Ishikawa (cell line): Measurements from ENCODE around the gene CAMTA1.

Experiments used
- CEBPB ChIP-seq: IDR thresholded peaks from 2 replicates; pipeline ENCODE4 v1.6.1; 2012
- CREB1 ChIP-seq: IDR thresholded peaks from 2 replicates; pipeline ENCODE4 v1.6.1; 2012; ENCODE audit warnings: low read depth
- EGR1 ChIP-seq: IDR thresholded peaks from 2 replicates; pipeline ENCODE4 v1.6.1; 2012
- EP300 ChIP-seq: IDR thresholded peaks from 2 replicates; pipeline ENCODE4 v1.6.1; 2012; ENCODE audit warnings: borderline replicate concordance
- RAD21 ChIP-seq: IDR thresholded peaks from 2 replicates; pipeline ENCODE4 v1.6.1; 2012; ENCODE audit warnings: low read depth
- TAF1 ChIP-seq: IDR thresholded peaks from 2 replicates; pipeline ENCODE4 v1.6.1; 2012; ENCODE audit warnings: low read depth, mild to moderate bottlenecking
- YY1 ChIP-seq: IDR thresholded peaks from 2 replicates; pipeline ENCODE4 v1.6.1; 2012; ENCODE audit warnings: low read depth
- TF ChIP-seq, protein P1 (sequence below): IDR thresholded peaks from 2 replicates; pipeline ENCODE4 v1.6.1; 2012; ENCODE audit warnings: low read depth, mild to moderate bottlenecking
- TF ChIP-seq, protein P2 (sequence below): IDR thresholded peaks from 2 replicates; pipeline ENCODE4 v1.6.1; 2012

DNA sequence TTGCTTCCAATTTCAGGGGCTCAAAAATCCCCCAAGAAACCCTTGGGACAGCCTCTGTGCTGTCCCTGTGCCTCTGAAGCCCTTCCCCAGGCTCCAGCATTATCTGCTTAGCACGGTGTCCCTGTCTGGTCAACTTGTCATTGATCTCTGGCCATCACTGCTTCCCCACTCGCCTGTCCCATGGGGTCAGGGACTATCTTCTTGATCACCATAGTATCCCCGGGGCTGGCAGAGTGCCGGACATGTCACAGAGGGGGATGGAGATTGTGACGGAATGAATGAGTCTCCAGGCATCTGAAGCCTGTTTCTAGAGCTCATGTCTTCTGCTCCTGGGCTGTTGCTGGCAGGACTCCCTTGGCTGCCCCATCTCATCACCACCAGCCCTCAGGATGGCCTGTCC, 886.4 kb downstream of the CAMTA1 start:
- no peak for TF ChIP-seq EGR1
- TF ChIP-seq, protein P1, sequence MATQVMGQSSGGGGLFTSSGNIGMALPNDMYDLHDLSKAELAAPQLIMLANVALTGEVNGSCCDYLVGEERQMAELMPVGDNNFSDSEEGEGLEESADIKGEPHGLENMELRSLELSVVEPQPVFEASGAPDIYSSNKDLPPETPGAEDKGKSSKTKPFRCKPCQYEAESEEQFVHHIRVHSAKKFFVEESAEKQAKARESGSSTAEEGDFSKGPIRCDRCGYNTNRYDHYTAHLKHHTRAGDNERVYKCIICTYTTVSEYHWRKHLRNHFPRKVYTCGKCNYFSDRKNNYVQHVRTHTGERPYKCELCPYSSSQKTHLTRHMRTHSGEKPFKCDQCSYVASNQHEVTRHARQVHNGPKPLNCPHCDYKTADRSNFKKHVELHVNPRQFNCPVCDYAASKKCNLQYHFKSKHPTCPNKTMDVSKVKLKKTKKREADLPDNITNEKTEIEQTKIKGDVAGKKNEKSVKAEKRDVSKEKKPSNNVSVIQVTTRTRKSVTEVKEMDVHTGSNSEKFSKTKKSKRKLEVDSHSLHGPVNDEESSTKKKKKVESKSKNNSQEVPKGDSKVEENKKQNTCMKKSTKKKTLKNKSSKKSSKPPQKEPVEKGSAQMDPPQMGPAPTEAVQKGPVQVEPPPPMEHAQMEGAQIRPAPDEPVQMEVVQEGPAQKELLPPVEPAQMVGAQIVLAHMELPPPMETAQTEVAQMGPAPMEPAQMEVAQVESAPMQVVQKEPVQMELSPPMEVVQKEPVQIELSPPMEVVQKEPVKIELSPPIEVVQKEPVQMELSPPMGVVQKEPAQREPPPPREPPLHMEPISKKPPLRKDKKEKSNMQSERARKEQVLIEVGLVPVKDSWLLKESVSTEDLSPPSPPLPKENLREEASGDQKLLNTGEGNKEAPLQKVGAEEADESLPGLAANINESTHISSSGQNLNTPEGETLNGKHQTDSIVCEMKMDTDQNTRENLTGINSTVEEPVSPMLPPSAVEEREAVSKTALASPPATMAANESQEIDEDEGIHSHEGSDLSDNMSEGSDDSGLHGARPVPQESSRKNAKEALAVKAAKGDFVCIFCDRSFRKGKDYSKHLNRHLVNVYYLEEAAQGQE = no peak
- no peak for TF ChIP-seq CEBPB
- no peak for TF ChIP-seq CREB1
- no peak for TF ChIP-seq EP300
- no peak for TF ChIP-seq YY1
- no peak for TF ChIP-seq TAF1
- TF ChIP-seq, protein P2, sequence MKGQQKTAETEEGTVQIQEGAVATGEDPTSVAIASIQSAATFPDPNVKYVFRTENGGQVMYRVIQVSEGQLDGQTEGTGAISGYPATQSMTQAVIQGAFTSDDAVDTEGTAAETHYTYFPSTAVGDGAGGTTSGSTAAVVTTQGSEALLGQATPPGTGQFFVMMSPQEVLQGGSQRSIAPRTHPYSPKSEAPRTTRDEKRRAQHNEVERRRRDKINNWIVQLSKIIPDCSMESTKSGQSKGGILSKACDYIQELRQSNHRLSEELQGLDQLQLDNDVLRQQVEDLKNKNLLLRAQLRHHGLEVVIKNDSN = no peak
- no peak for TF ChIP-seq RAD21
